LoVo (cell line): ENCODE measurements around the gene SETD1B.
"Not testable (repeated sequence)": the region's sequence is repeated elsewhere in the genome, so short reads cannot be mapped to it uniquely, and the experiment has no call there.

ENCODE experiments used
- DNase-seq: peaks from one replicate; pipeline ENCODE4 v3.0.0-alpha.2; 2016; ENCODE audit warnings: low spot score

The SETD1B gene

DNA sequence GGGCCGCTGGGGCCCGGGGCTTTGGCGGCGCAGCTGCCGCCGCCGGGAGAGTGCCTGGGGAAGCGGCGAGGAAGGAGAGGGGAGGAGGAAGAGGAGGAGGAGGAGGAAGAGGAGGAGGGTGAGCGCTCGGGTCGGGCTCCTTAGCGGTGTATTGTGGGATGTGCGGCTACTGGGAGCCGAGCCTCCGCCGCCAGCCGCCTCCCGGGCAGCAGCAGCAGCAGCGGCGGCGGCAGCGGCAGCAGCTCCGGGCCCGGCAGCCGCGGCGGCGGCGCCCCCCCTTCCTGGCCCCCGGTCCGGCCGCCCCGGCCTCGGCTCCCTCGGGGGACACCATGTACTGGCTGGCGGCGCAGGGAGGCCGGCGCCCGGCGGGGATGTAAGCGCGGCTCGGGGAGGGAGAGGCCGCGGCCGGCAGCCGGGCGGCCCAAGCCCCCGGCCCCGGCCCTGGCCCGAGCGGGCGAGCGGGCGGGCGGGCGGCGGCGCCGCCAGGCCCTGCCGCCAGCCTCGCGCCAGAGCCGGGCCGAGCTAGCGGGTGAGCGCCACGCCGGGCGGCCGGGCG, at the start of gene SETD1B:
Gene SETD1B, plus strand, starts transcription at position 149 of the 556 bp plus-strand sequence. CDS start 729 bp downstream, outside the sequence.
- peak; percentile 84 for DNase-seq

DNA sequence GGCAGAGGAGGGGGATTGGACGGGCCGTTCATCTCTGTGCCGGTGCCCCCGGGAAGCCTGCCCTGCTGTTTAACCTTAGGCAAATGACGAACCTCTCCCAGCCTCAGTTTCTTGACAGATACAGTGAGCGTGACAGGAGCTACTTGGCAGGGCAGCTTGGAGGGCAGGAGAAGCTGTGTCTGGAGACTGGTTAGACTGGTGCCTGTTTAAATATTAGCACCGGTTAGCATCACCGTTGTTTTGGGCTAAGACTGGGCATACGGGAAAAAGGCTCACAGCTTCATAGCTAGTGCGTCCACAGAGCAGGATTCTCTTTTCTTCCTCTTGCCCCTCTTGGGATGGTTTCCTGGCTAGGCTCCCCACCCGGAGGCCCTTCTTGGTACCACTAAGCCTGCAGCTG, 49.0 kb upstream of the SETD1B start:
- DNase-seq: no peak

DNA sequence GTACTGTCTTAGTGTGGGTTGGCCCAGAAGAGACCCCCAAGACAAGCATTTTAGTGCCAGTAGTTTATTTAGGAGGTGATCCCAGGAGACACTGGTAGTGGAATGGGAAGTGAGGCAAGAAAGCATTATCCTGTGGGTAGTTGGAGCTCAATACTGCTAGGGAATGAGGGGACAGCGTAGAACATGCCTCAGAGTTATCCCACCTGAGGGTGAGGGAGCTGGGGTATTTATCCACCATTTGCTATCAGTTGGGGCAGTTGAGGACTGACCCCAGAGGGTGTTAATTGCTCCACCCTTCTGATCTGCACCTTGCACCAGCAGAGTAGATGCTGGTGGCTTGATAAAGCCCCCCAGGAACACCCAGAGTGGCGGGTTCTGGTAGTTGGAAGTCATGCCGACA, 48.2 kb upstream of the SETD1B start:
- no peak for DNase-seq

DNA sequence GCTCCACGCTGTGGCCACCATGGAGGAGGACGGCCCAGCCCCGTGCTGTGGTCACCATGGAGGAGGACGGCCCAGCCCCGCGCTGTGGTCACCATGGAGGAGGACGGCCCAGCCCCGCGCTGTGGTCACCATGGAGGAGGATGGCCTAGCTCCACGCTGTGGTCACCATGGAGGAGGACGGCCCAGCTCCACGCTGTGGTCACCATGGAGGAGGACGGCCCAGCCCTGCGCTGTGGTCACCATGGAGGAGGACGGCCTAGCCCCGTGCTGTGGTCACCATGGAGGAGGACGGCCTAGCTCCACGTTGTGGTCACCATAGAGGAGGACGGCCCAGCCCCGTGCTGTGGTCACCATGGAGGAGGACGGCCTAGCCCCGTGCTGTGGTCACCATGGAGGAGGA, 45.3 kb upstream of the SETD1B start:
- not testable (repeated sequence) for DNase-seq

GRCh38 chr12:121762269-121762668, 41.5 kb upstream of the SETD1B start:
- no peak for DNase-seq

DNA sequence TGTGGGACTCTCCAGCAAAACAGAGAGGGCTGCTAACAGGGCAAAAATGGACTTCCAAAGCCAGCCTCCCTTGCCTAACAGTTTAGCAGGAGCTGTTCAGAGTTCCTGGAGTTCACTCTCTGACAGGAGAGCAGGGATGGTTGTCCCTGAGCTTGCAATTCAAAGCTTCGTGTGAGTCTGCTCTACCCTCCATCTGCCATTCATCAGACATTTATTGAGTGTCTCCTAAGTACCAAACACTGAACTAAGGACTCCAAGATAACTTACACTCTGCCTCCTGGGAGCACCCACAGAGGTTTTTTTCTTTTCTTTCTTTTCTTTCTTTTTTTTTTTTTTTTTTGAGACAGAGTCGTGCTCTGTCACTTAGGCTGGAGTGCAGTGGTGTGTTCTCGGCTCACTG, 39.0 kb upstream of the SETD1B start:
- no peak for DNase-seq

- DNase-seq: no peak
These were observed 38.2 kb upstream of the SETD1B start for GRCh38 chr12:121765573-121765972.

DNA sequence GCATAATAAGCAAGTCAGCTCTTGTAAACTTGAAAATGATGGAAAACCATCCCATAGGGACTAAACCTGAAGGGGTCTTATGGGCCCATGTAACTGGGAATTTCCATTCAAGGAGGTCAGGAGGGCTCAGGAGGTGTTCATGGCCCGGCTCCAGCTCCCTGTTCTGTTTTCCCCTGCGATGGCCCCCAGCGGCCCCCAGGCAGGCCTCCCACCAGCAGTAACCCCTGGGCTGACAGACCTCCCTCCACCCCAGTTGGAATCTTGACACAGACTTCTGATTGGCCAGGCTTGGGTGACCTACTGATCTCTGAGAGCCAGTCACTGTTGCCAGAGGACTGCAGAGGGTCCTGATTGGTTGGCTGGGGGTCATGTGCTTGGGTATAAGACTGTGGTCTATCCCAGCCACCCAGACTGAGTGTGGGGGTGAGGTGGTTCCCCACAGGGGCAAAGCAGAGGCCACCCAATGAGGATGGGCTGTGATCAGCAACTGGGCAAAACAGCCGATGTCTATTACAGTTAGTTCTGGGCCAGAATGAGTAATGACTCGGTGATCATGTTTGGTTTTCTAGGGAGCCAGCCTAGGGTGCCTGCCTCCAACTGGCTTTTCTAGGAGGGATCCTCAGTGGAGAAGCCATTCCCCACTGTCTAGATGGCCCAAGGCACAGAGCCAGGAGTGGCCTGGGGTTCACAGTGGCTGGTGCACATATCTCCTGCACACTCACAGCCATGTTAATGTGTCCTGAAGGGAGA, 37.3 kb upstream of the SETD1B start:
- no peak for DNase-seq

GRCh38 chr12:121767525-121768016, 36.2 kb upstream of the SETD1B start:
- DNase-seq: no peak

GRCh38 chr12:121769297-121769830, 34.4 kb upstream of the SETD1B start:
- no peak for DNase-seq

DNA sequence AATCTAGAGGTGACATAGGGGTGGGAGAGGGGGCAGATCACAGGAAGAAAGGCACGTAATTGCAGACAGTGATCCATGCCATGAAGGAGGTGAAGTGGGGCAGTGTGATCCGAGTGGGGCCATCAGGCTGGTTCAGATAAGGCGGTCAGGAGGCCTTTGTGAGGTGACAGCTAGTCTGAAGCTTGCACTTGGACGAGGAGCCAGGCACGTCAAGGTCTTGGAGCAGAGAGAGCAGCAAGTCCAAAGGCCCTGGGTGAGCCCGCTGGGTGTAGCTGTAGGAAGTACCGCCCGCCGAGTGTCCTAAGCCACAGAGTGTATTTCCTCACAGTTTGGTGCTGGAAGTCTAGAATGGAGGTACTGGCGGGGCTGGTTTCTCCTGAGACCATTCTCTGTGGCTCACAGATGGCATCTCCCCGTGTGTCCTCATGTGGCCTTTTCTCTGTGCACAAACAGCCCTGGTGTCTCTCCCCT, 33.9 kb upstream of the SETD1B start:
- DNase-seq: no peak

DNA sequence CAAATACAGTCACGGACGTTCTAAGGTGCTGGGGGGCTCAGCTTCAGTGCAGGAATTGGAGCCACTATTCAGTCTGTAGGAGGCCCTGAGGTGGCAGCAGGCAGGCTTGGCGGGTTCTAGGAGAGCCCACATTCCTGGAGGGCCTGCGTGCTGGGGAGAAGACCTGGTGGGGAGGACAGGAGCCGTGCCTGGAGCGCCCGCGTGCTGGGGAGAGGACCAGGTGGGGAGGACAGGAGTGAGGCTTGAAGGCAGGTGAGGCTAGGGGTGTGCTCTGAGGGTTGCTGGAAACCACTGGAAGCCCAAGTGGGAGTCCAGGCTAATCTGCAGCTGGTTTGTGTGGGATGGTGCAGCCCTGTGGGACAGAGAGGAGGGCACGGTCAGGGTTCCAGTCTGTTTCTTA, 33.4 kb upstream of the SETD1B start:
- no peak for DNase-seq

DNA sequence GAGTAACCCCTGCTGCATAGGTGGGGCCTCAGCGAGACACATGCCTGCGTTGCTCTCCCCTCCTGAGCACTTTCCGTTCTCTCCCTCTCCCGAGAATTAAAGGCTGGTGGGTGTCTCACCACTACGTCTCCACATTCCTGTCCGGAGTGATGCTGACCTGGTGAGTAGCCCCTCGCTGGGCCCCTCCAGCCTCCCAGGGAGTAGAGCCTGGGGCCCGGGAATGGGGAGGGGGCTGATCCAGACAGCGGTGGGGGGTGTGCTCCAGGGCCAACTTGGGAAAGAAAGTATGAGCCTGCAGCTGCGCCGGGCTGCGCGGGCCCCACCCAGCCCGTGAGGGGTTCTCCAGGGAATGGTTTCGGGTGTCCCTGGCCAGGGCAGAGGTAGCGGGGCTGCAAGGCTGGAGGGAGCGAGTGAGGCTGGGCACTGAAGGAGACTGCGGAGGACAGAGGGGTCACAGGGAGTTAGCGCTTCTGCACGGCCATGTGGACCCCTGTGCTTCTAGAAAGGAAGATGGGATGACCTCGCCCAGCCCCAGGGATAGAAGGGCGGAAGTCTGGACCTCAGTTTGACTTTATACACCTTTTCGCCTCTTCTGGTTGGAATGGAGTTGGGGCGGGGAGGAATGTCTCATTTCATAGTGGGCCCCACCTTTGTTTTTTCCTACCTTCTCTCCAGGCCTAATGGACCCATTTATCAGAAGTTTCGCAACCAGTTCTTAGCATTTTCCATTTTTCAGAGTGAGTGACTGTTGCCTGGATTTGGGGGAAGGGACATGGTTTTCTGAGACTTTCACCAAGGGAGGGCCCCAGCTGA, 32.8 kb upstream of the SETD1B start:
- no peak for DNase-seq

GRCh38 chr12:121773011-121773777, 30.6 kb upstream of the SETD1B start:
- peak; percentile 78 for DNase-seq

- DNase-seq: no peak
These were observed 28.8 kb upstream of the SETD1B start for GRCh38 chr12:121774968-121775474.

- no peak for DNase-seq
These were observed 28.3 kb upstream of the SETD1B start for GRCh38 chr12:121775501-121775900.

GRCh38 chr12:121776190-121777098, 27.4 kb upstream of the SETD1B start:
- DNase-seq: peak; percentile 70

DNA sequence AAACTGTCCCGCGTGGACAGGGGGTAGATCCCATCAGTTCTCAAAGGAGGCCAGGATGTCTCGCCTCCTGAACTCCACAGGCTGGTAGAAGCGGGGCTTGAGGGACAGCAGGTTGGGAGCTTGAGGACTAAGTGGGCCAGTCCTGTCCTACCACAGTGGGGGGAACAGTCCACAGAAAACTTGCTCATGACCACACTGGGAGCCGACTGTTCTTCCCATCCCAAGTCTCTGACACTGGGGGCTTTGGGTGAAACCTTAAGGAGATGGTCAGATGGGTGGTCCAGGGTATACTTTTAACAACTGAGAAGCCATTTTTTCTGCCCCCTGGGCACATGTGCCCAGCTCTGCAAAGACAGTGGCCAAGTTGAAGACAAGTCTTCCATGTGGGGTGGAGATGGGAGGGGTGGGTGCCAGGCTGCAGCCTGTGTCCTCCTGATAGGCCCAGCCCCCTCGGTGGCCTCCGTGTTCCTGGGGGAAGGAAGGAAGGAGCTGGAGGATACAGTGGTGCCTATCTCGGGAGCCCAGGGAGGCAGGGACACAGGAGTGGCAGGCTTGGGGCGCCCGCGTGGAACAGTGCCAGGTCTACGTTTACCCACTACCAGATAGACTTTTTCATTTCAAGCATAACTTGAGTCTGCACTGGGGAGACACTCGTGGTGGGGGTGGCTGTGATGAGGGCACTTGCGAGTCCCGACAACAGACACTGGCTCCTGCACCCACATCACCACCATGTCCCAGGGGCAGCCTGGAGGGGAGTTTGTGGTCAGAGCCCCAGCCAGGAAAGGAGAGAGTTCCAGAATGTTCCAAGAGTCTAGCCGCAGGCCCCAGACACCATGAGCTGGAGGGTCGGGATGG, 25.0 kb upstream of the SETD1B start:
- DNase-seq: no peak

GRCh38 chr12:121779422-121779895, 24.4 kb upstream of the SETD1B start:
- DNase-seq: no peak
